MM.1S (cell line): ENCODE measurements around the gene CYREN.
"Not testable (repeated sequence)": the region's sequence is repeated elsewhere in the genome, so short reads cannot be mapped to it uniquely, and the experiment has no call there.

ENCODE experiments used
- DNase-seq: peaks from one replicate; pipeline ENCODE4 v3.0.0-alpha.2; 2015
- H2AFZ ChIP-seq: fragments of 300-600 bp; sonication (generic); 2 replicates; pipeline ENCODE4 v1.6.0; 2016; ENCODE audit warnings: antibody characterized with exemption, low read length
- H3F3A ChIP-seq: fragments of 300-600 bp; sonication (generic); 2 replicates; pipeline ENCODE4 v1.6.1; 2016; ENCODE audit warnings: mild to moderate bottlenecking, antibody characterized with exemption, low read length, moderate library complexity, mixed read lengths; ENCODE audit not compliant: insufficient read depth
- H3K27ac ChIP-seq: fragments of 300-600 bp; sonication (generic); 2 replicates; pipeline ENCODE4 v1.5.1; 2016; ENCODE audit warnings: mild to moderate bottlenecking, low read length
- H3K27me3 ChIP-seq: fragments of 300-600 bp; sonication (generic); replicated peaks from 2 replicates; pipeline ENCODE4 v1.6.0; 2016; ENCODE audit warnings: low read length; ENCODE audit not compliant: insufficient read depth
- H3K36me3 ChIP-seq: fragments of 300-600 bp; sonication (generic); replicated peaks from 2 replicates; pipeline ENCODE4 v1.6.1; 2016; ENCODE audit warnings: mild to moderate bottlenecking, low read length, mixed read lengths; ENCODE audit not compliant: insufficient read depth
- H3K4me1 ChIP-seq: fragments of 300-600 bp; sonication (generic); 2 replicates; pipeline ENCODE4 v1.6.1; 2016; ENCODE audit warnings: low read length, mixed read lengths
- H3K4me2 ChIP-seq: fragments of 300-600 bp; sonication (generic); 2 replicates; pipeline ENCODE4 v1.6.0; 2016; ENCODE audit warnings: low read depth, low read length
- H3K4me3 ChIP-seq: fragments of 300-600 bp; sonication (generic); 2 replicates; pipeline ENCODE4 v1.5.1; 2016; ENCODE audit warnings: low read length, mixed read lengths
- H3K79me2 ChIP-seq: fragments of 300-600 bp; sonication (generic); 2 replicates; pipeline ENCODE4 v1.6.1; 2016; ENCODE audit warnings: mixed run types, low read length, mixed read lengths
- H3K9ac ChIP-seq: fragments of 300-600 bp; sonication (generic); 2 replicates; pipeline ENCODE4 v1.6.1; 2016; ENCODE audit warnings: low read length, mixed read lengths
- H3K9me2 ChIP-seq: fragments of 300-600 bp; sonication (generic); replicated peaks from 2 replicates; pipeline ENCODE4 v1.6.1; 2016; ENCODE audit warnings: mild to moderate bottlenecking, low read length, mixed read lengths; ENCODE audit not compliant: insufficient read depth
- H3K9me3 ChIP-seq: fragments of 300-600 bp; sonication (generic); replicated peaks from 2 replicates; pipeline ENCODE4 v1.6.1; 2016; ENCODE audit warnings: mild to moderate bottlenecking, low read length, mixed read lengths; ENCODE audit not compliant: insufficient read depth
- H4K20me1 ChIP-seq: fragments of 300-600 bp; sonication (generic); 2 replicates; pipeline ENCODE4 v1.6.1; 2016; ENCODE audit warnings: mild to moderate bottlenecking, low read length, moderate library complexity, mixed read lengths; ENCODE audit not compliant: insufficient read depth
- CTCF ChIP-seq: fragments of 300-600 bp; sonication (generic); IDR thresholded peaks from 2 replicates; pipeline ENCODE4 v1.5.1; 2016; ENCODE audit warnings: antibody characterized with exemption, low read length, mixed read lengths
- EZH2 ChIP-seq: fragments of 300-600 bp; sonication (generic); optimal IDR thresholded peaks from 2 replicates; pipeline ENCODE3; 2017; ENCODE audit warnings: low read depth, mild to moderate bottlenecking, antibody characterized with exemption, low read length, mixed read lengths
- EZH2phosphoT487 ChIP-seq: fragments of 300-600 bp; sonication (generic); IDR thresholded peaks from 2 replicates; pipeline ENCODE4 v1.6.1; 2018; ENCODE audit warnings: antibody characterized with exemption, low read length

CYREN gene

GRCh38 chr7:135215180-135215579 lies 44.7 kb upstream of the CYREN start:
- H3K79me2 ChIP-seq = no peaks in the 10 kb centered on the region
- no peak overlapping the region for H3K27ac ChIP-seq
- H3K9me2 ChIP-seq = no peaks in the 10 kb centered on the region
- no peaks in the 10 kb centered on the region for H4K20me1 ChIP-seq
- H3K4me1 ChIP-seq = 0 out of 2 replicates have a peak, but pooled peaks cover 4% of the 10 kb centered on the region
- no peak overlapping the region for H3K4me3 ChIP-seq
- 0 out of 2 replicates have a peak, but pooled peaks cover 5% of the 10 kb centered on the region for H3F3A ChIP-seq
- H3K4me2 ChIP-seq = no peak overlapping the region
- TF ChIP-seq EZH2 (no peak), EZH2phosphoT487 (no peak), CTCF (no peak)
- no peaks in the 10 kb centered on the region for H3K36me3 ChIP-seq
- no peaks in the 10 kb centered on the region for H3K9me3 ChIP-seq
- no peaks in the 10 kb centered on the region for H3K27me3 ChIP-seq
- H2AFZ ChIP-seq = no peak overlapping the region
- no peak for DNase-seq
- H3K9ac ChIP-seq = no peak overlapping the region

GRCh38 chr7:135213831-135214230 lies 43.3 kb upstream of the CYREN start:
- H3F3A ChIP-seq = 0 out of 2 replicates have a peak, but pooled peaks cover 5% of the 10 kb centered on the region
- 0 out of 2 replicates have a peak, but pooled peaks cover 4% of the 10 kb centered on the region for H3K4me1 ChIP-seq
- H3K4me2 ChIP-seq = no peak overlapping the region
- no peak overlapping the region for H3K27ac ChIP-seq
- no peaks in the 10 kb centered on the region for H3K27me3 ChIP-seq
- H3K9ac ChIP-seq = no peak overlapping the region
- H4K20me1 ChIP-seq = no peaks in the 10 kb centered on the region
- H3K9me3 ChIP-seq = no peaks in the 10 kb centered on the region
- H2AFZ ChIP-seq = no peak overlapping the region
- no peaks in the 10 kb centered on the region for H3K9me2 ChIP-seq
- no peaks in the 10 kb centered on the region for H3K36me3 ChIP-seq
- no peaks in the 10 kb centered on the region for H3K79me2 ChIP-seq
- TF ChIP-seq CTCF (no peak), EZH2phosphoT487 (no peak), EZH2 (no peak)
- no peak for DNase-seq
- H3K4me3 ChIP-seq = no peak overlapping the region

DNA sequence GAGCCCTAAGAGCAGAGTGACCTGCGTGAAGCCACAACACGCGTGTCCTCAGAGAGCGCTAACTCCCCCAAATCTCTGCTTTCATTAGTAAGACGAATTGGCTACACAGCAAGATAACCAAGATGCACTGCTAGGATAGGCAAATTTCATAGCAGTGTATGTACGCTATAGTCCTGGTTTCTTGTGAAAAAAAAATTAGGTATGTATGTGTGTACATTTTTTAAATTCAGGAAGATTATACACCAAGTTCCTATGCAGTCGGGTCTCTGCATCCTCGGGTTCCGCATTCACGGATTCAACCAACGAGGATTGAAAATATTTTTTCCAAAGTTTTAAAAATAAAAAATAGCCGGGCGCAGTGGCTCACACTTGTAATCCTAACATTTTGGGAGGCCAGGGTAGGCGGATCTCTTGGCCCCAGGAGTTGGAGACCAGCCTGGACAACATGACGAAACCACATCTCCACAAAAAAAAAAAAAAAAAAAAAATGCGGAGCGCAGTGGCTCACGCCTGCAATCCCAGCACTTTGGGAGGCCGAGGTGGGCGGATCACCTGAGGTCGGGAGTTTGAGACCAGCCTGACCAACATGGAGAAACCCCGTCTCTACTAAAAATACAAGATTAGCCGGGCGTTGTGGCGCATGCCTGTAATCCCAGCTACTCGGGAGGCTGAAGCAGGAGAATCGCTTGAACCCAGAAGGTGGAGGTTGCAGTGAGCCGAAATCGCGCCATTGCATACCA lies 41.6 kb upstream of the CYREN start:
- H3K36me3 ChIP-seq, H3K27me3 ChIP-seq, H4K20me1 ChIP-seq, H3K9me3 ChIP-seq, H3F3A ChIP-seq, H3K79me2 ChIP-seq, DNase-seq, H3K9me2 ChIP-seq: not testable (repeated sequence)
- H2AFZ ChIP-seq = peak overlapping the region; percentile 99
- H3K4me1 ChIP-seq = peaks cover 11% of the 10 kb centered on the region; the same call in 1 of the 2 replicates
- H3K4me2 ChIP-seq = peak overlapping the region; percentile 92
- peak overlapping the region; percentile 68 for H3K9ac ChIP-seq
- peak overlapping the region; percentile 77 for H3K4me3 ChIP-seq
- H3K27ac ChIP-seq = peak overlapping the region; percentile 12; the same call in 1 of the 2 replicates
